Esophagus squamous epithelium (tissue), 5 donors: ENCODE data around the gene ISG20. TPM values are rescaled to one million over a fixed set of nuclear protein-coding genes. Genes with fewer than 3 reads are reported as not detected.

Source experiments
- DNase-seq: peaks from one replicate; lab custom pipeline; 2025; lab: John Stamatoyannopoulos, UW
- H3K27ac ChIP-seq, 4 donors: fragments of 200-600 bp; sonication (generic); one replicate each; pipeline ENCODE4 v1.5.1; 2016 to 2019; ENCODE audit warnings: mild to moderate bottlenecking in 1 of 4
- H3K27me3 ChIP-seq, 4 donors: fragments of 200-600 bp; sonication (generic); 1 replicate in 3 of 4; 2 replicates in 1 of 4; pipeline versions ENCODE4 v1.5.1 to v1.6.0; 2017 to 2021; ENCODE audit warnings: antibody characterized with exemption in 1 of 4
- H3K36me3 ChIP-seq, 3 donors: fragments of 200-600 bp; sonication (generic); one replicate each; pipeline ENCODE4 v1.5.1; 2016 to 2019
- H3K4me1 ChIP-seq, 3 donors: fragments of 200-600 bp; sonication (generic); one replicate each; pipeline ENCODE4 v1.5.1; 2017 to 2019
- H3K4me3 ChIP-seq, 4 donors: fragments of 200-600 bp; sonication (generic); 1 replicate in 3 of 4; 2 replicates in 1 of 4; pipeline ENCODE4 v1.5.1; 2016 to 2019; ENCODE audit warnings: mild to moderate bottlenecking in 2 of 4, moderate library complexity in 1 of 4
- H3K9me3 ChIP-seq, 3 donors: fragments of 200-600 bp; sonication (generic); one replicate each; pipeline ENCODE4 v1.5.1; 2016 to 2019
- POLR2A ChIP-seq, 4 donors: fragments of 450-650 bp; IDR thresholded peaks; one replicate each; pipeline ENCODE4 v1.6.1; 2017; ENCODE audit warnings: antibody characterized with exemption in 4 of 4, mild to moderate bottlenecking in 4 of 4, moderate library complexity in 3 of 4
- WGBS, 2 donors: methylation state at CpG; one replicate each; pipeline ENCODE4 v1.1.5; 2018; 5-methylcytosine and 5-hydroxymethylcytosine counted together
- intact Hi-C: fragments of 100-400 bp; cut with DNase I; formaldehyde crosslinking; loops from one replicate; pipeline ENCODE4 v1.15.0; 2022
- total RNA-seq, 4 donors: library from RNA; depleted of rRNA; stranded (reverse); fragments of >200 nt; gene quantifications; one replicate each; pipeline ENCODE4 v1.1.0, GENCODE V29; 2016
- TF ChIP-seq, protein P1 (sequence below), 6 experiments: fragments of 450-650 bp in 4 of 6; fragments of 200-600 bp in 2 of 6; sonication (generic) in 2 of 6; IDR thresholded peaks; one replicate each; pipeline ENCODE4 v1.5.1; 2016 to 2019; ENCODE audit warnings: antibody characterized with exemption in 6 of 6, mild to moderate bottlenecking in 4 of 6, moderate library complexity in 4 of 6
- donor health status: DM: yes; HTN: yes; CAD: no.

The ISG20 gene
- total RNA-seq, 4 donors from 2014 or later, result 14.0 to 24.1 (median 19.7) TPM

- no peak overlapping the region for H3K27ac ChIP-seq
- TF ChIP-seq, protein P1, sequence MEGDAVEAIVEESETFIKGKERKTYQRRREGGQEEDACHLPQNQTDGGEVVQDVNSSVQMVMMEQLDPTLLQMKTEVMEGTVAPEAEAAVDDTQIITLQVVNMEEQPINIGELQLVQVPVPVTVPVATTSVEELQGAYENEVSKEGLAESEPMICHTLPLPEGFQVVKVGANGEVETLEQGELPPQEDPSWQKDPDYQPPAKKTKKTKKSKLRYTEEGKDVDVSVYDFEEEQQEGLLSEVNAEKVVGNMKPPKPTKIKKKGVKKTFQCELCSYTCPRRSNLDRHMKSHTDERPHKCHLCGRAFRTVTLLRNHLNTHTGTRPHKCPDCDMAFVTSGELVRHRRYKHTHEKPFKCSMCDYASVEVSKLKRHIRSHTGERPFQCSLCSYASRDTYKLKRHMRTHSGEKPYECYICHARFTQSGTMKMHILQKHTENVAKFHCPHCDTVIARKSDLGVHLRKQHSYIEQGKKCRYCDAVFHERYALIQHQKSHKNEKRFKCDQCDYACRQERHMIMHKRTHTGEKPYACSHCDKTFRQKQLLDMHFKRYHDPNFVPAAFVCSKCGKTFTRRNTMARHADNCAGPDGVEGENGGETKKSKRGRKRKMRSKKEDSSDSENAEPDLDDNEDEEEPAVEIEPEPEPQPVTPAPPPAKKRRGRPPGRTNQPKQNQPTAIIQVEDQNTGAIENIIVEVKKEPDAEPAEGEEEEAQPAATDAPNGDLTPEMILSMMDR (IDR thresholded peaks at IDR 0.05), result no peak
- no peak for TF ChIP-seq POLR2A (IDR thresholded peaks at IDR 0.05)
- H3K4me3 ChIP-seq, result no peak overlapping the region
- H3K27me3 ChIP-seq, result peaks cover 0 to 9% (median 0%) of the 10 kb centered on the region in 4 donors
- no peaks in the 10 kb centered on the region for H3K9me3 ChIP-seq
- H3K4me1 ChIP-seq, result peaks cover 7 to 54% (median 9%) of the 10 kb centered on the region in 3 donors
- no peaks in the 10 kb centered on the region for H3K36me3 ChIP-seq
- no peak for DNase-seq
- intact Hi-C loops, result loop anchor here (10.0 kb wide), 1 partner anchor 179 kb away; no protein-coding TSS in a partner anchor
- 83 to 87% methylated on average over 7 to 8 of the region's 8 CpGs for WGBS, 2 donors
Measured at GRCh38 chr15:88655800-88656488, 17.1 kb downstream of the ISG20 start.

DNA sequence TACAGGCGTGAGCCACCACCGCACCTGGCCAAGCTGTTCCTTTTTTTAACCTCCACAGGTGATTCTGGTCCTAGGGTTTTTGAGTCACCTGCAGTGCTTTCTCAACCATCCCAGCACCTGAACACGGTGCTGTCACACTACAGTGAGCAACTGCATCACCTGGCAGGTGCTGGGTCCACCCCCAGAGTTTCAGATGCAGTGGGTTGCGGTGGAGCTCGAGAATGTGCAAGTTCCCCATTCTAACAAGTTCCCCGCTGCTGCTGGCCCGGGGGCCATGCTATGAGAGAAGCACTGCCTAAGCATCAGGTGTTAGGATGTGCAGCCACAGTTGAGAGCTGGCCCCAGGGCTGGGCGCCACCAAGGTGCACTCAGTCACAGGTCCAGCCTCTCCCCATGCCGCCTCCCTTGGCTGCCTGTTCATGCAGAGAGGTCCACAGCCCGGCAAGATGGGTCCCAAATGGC, 18.0 kb downstream of the ISG20 start:
- H3K36me3 ChIP-seq, result no peaks in the 10 kb centered on the region
- WGBS, 2 donors, result 65 to 100% methylated on average over 2 to 7 of the region's 10 CpGs
- peaks cover 0 to 9% (median 0%) of the 10 kb centered on the region in 4 donors for H3K27me3 ChIP-seq
- H3K27ac ChIP-seq, result no peak overlapping the region
- TF ChIP-seq POLR2A (IDR thresholded peaks at IDR 0.05), result no peak
- TF ChIP-seq, protein P1 (IDR thresholded peaks at IDR 0.05), result no peak
- H3K9me3 ChIP-seq, result no peaks in the 10 kb centered on the region
- intact Hi-C loops, result loop anchor here (10.0 kb wide), 1 partner anchor 178 kb away; no protein-coding TSS in a partner anchor
- peaks cover 7 to 48% (median 9%) of the 10 kb centered on the region in 3 donors for H3K4me1 ChIP-seq
- no peak overlapping the region for H3K4me3 ChIP-seq
- no peak for DNase-seq

DNA sequence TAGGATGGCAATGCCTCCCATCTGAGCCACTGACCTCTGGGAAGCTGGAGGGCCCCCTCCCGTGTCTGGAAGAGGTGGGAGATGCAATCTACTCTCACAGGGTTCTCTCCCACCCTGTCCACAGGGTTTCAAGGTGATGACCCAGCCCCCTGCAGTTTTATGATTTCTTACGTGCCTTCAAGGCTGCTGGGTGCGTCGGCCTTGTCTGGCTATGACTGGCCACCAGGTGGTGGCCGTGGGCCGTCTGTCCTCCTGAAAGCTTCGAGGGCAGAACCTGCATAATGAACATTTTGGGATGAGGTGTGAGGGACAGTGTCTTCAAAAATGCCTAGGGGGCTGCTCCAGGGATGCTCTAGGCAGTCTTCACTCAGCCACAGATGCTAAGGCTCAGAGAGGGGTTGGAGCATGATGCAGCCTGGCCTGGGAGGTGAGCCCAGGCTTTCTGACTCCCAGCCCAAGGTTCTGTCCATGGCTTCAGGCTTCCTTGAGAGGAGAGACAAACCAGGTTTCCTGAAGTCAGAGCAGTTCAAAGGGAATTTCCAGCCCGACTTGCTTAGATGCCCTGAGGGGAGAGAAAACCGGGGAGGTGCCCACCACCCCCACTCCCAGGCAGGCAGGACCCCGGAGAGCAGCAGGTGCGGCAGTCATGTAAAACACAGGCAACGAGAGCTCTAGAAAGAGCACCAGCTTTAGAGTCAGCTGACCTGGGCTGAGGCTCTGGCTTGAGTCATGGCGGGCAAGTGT, 18.7 kb downstream of the ISG20 start:
- TF ChIP-seq, protein P1 (IDR thresholded peaks at IDR 0.05), result peak; percentile 24 to 72 (median 51)
- no peak for TF ChIP-seq POLR2A (IDR thresholded peaks at IDR 0.05)
- no peak for DNase-seq
- Histone ChIP-seq H3K36me3 (no peaks in the 10 kb centered on the region), H3K27ac (no peak overlapping the region), H3K9me3 (no peaks in the 10 kb centered on the region), H3K4me3 (no peak overlapping the region), H3K27me3 (peaks cover 0 to 9% (median 0%) of the 10 kb centered on the region in 4 donors), H3K4me1 (peaks cover 7 to 45% (median 9%) of the 10 kb centered on the region in 3 donors)
- WGBS, 2 donors, result 20 to 46% methylated on average over 1 to 3 of the region's 13 CpGs
- intact Hi-C loops, result loop anchor here (10.0 kb wide), 1 partner anchor 177 kb away; no protein-coding TSS in a partner anchor

DNA sequence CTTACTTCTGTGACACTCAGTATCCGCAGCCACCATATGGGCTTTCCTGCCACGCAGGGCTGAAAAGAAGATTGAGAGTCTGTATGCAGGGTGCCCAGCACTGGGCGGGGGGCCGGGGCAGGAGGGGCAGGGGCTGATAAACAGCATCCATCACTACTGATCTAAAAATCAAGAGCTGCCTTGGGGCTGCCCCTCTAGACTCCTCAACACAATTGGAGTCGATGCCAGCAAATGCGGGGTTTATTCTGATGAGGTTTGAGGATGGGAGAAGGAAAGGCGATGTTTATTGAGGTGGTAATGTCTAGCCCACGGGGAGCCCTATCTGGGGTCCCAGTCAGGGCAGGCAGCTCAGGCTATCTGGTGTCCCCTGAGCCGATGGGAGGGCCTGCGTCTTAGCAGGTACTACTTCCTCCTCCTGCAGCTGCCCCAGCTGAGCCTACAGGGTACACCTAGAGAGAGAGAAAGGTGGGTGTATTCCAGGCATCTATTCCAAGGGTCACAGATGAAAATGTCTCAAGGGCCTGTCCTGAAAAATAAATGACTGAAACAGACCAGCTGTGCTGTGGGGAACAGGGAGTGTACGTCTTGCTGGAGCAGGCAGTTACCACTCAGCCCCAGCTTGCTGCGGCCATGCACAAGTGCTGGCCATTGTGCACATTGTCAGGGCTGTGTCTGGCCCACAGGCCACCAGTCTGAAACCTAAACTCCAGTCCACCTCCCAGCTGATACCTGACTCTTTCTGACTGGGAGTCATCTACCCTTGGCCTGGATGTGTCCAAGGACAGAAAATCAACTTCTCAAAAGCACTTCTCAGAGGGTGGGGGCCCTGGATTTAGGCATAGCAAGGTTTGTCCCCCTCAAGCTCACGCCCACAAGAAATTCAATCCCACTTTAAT, 19.5 kb downstream of the ISG20 start:
- WGBS, 2 donors, result 80 to 90% methylated on average over 6 to 11 of the region's 13 CpGs
- TF ChIP-seq, protein P1 (IDR thresholded peaks at IDR 0.05), result no peak
- no peak for TF ChIP-seq POLR2A (IDR thresholded peaks at IDR 0.05)

More for the DNA sequence above, 19.5 kb downstream of the ISG20 start:
- Histone ChIP-seq H3K36me3 (no peaks in the 10 kb centered on the region), H3K9me3 (no peaks in the 10 kb centered on the region), H3K4me3 (no peak overlapping the region), H3K27ac (no peak overlapping the region), H3K27me3 (peaks cover 0 to 9% (median 0%) of the 10 kb centered on the region in 4 donors), H3K4me1 (peaks cover 7 to 43% (median 9%) of the 10 kb centered on the region in 3 donors)
- DNase-seq, result no peak
- intact Hi-C loops, result loop anchor here (10.0 kb wide), 1 partner anchor 176 kb away; no protein-coding TSS in a partner anchor
